Measurements from ENCODE around the gene EPN2.

Gene EPN2

GRCh38 chr17:19269641-19270040, 32.5 kb downstream of the EPN2 start:
- no peak for DNase-seq (ENCODE audit: low read depth)
- H3K4me3 ChIP-seq (ENCODE audit: low read depth, low read length): no peak overlapping the region
- TF ChIP-seq CTCF (IDR thresholded peaks at IDR 0.05; ENCODE audit: low read depth, low read length, missing control alignments): no peak

- no peak overlapping the region for H3K4me3 ChIP-seq (ENCODE audit: low read depth, low read length)
- TF ChIP-seq CTCF (IDR thresholded peaks at IDR 0.05; ENCODE audit: low read depth, low read length, missing control alignments): no peak
- DNase-seq (ENCODE audit: low read depth): no peak
These were observed 33.2 kb downstream of the EPN2 start for GRCh38 chr17:19270347-19270703.

GRCh38 chr17:19270704-19271611, 33.8 kb downstream of the EPN2 start:
- no peak overlapping the region for H3K4me3 ChIP-seq (ENCODE audit: low read depth, low read length)
- TF ChIP-seq CTCF (IDR thresholded peaks at IDR 0.05; ENCODE audit: low read depth, low read length, missing control alignments): peak; percentile 30
- peak; percentile 50 for DNase-seq (ENCODE audit: low read depth)

GRCh38 chr17:19271780-19272357, 34.7 kb downstream of the EPN2 start:
- TF ChIP-seq CTCF (IDR thresholded peaks at IDR 0.05; ENCODE audit: low read depth, low read length, missing control alignments): no peak
- H3K4me3 ChIP-seq (ENCODE audit: low read depth, low read length): no peak overlapping the region
- DNase-seq (ENCODE audit: low read depth): no peak

GRCh38 chr17:19273731-19274130, 36.6 kb downstream of the EPN2 start:
- no peak overlapping the region for H3K4me3 ChIP-seq (ENCODE audit: low read depth, low read length)
- TF ChIP-seq CTCF (IDR thresholded peaks at IDR 0.05; ENCODE audit: low read depth, low read length, missing control alignments): no peak
- DNase-seq (ENCODE audit: low read depth): no peak

- TF ChIP-seq CTCF (IDR thresholded peaks at IDR 0.05; ENCODE audit: low read depth, low read length, missing control alignments): no peak
- H3K4me3 ChIP-seq (ENCODE audit: low read depth, low read length): no peak overlapping the region
- no peak for DNase-seq (ENCODE audit: low read depth)
These were observed 37.7 kb downstream of the EPN2 start for GRCh38 chr17:19274893-19275292.

Data from GM12864 (cell line).